RPMI7951 (cell line): Measurements from ENCODE around the gene DEAF1. TPM values are rescaled to one million over a fixed set of nuclear protein-coding genes. Genes with fewer than 3 reads are reported as not detected.
A peak's percentile ranks its signal among the peaks of the same experiment; 100 is the strongest.

Experiments
- DNase-seq: peaks from one replicate; pipeline ENCODE4 v3.0.0-alpha.2; 2012; ENCODE audit warnings: low read depth
- total RNA-seq: library from RNA; depleted of rRNA; stranded (reverse); fragments of >200 nt; shearing (Covaris generic); gene quantifications from 2 replicates; pipeline ENCODE4 v1.2.3, GENCODE V29; 2014

The DEAF1 gene
- total RNA-seq, 1 experiment from 2014 or later = 23.8 TPM

GRCh38 chr11:721247-721740 lies 26.3 kb upstream of the DEAF1 start:
- DNase-seq = no peak

- no peak for DNase-seq
Observed at GRCh38 chr11:720642-721246, 25.7 kb upstream of the DEAF1 start.

GRCh38 chr11:720017-720641 lies 25.1 kb upstream of the DEAF1 start:
- no peak for DNase-seq

- DNase-seq = no peak
Observed at GRCh38 chr11:719214-720016, 24.4 kb upstream of the DEAF1 start.

- no peak for DNase-seq
Observed at GRCh38 chr11:714436-714835, 19.4 kb upstream of the DEAF1 start.

- DNase-seq = no peak
Observed at GRCh38 chr11:709109-709997, 14.3 kb upstream of the DEAF1 start.

GRCh38 chr11:708511-708910 lies 13.5 kb upstream of the DEAF1 start:
- no peak for DNase-seq

GRCh38 chr11:707817-708420 lies 12.9 kb upstream of the DEAF1 start:
- no peak for DNase-seq

- DNase-seq = peak; percentile 54
Observed at GRCh38 chr11:706957-707816, 12.2 kb upstream of the DEAF1 start.

GRCh38 chr11:706439-706956 lies 11.5 kb upstream of the DEAF1 start:
- peak; percentile 52 for DNase-seq

- no peak for DNase-seq
Observed at GRCh38 chr11:705646-706438, 10.8 kb upstream of the DEAF1 start, which contains the start of gene EPS8L2. Gene EPS8L2 (plus strand): TSS chr11:706231. CDS start chr11:709408, 3,177 bp downstream.

GRCh38 chr11:704781-705645 lies 10.0 kb upstream of the DEAF1 start:
- DNase-seq = no peak

GRCh38 chr11:704228-704674 lies 9.2 kb upstream of the DEAF1 start:
- no peak for DNase-seq

- DNase-seq = no peak
Observed at GRCh38 chr11:703506-703905, 8.5 kb upstream of the DEAF1 start.

- no peak for DNase-seq
Observed at GRCh38 chr11:702462-703461, 7.7 kb upstream of the DEAF1 start.

- DNase-seq = no peak
Observed at GRCh38 chr11:701741-702461, 6.9 kb upstream of the DEAF1 start.
